Effector memory CD4-positive, alpha-beta T cell (primary cell): ENCODE measurements around the gene EGF.

ENCODE experiments used
- DNase-seq, 3 donors: peaks; one replicate each; pipeline ENCODE4 v3.0.0-alpha.2; 2020
- H3K27ac ChIP-seq: 2 replicates; pipeline ENCODE4 v1.7.0; 2013; ENCODE audit warnings: mild to moderate bottlenecking, low read length, moderate library complexity; ENCODE audit not compliant: insufficient read depth, poor library complexity, severe bottlenecking
- H3K27me3 ChIP-seq: replicated peaks from 2 replicates; pipeline ENCODE4 v1.7.0; 2013; ENCODE audit warnings: mild to moderate bottlenecking, low read length; ENCODE audit not compliant: insufficient read depth, control insufficient read depth, poor library complexity, severe bottlenecking
- H3K36me3 ChIP-seq: 2 replicates; pipeline ENCODE4 v1.7.0; 2013; ENCODE audit warnings: mild to moderate bottlenecking, low read length, moderate library complexity; ENCODE audit not compliant: control insufficient read depth, insufficient read depth
- H3K4me1 ChIP-seq: 2 replicates; pipeline ENCODE4 v1.7.0; 2013; ENCODE audit warnings: low read length, mild to moderate bottlenecking; ENCODE audit not compliant: control insufficient read depth, insufficient read depth, poor library complexity, severe bottlenecking
- H3K4me3 ChIP-seq: 2 replicates; pipeline ENCODE4 v1.7.0; 2013; ENCODE audit warnings: low read length, low read depth, mild to moderate bottlenecking; ENCODE audit not compliant: insufficient read depth, poor library complexity, severe bottlenecking
- H3K9me3 ChIP-seq: 2 replicates; pipeline ENCODE4 v1.7.0; 2013; ENCODE audit warnings: mild to moderate bottlenecking, low read length, moderate library complexity; ENCODE audit not compliant: control insufficient read depth

Gene EGF

GRCh38 chr4:109913596-109914241 is 1.0 kb downstream of the EGF start:
- no peak overlapping the region for H3K4me3 ChIP-seq
- H3K9me3 ChIP-seq, result no peaks in the 10 kb centered on the region
- H3K36me3 ChIP-seq, result no peaks in the 10 kb centered on the region
- DNase-seq, result no peak
- H3K27ac ChIP-seq, result no peak overlapping the region
- H3K27me3 ChIP-seq, result peaks cover 3% of the 10 kb centered on the region
- H3K4me1 ChIP-seq, result no peaks in the 10 kb centered on the region

DNA sequence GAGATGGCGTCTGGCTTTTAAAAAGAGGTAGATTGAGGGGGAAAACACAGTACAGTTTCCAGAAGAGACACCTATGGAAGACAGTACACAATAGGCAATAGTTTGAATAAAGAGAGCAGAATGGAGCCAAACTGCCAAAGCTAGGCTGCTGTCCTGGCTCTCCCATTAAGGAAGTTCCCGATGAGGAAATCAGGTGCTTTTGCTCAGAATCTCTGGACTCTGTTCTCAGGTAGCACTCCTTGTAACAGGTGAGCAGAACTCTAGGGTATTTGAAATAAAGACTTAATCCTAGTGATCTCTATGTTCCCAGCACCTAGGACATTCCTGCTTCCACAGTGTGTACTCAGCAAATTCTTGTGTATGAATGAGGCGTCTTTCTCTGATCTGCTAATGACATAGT is 1.6 kb downstream of the EGF start:
- Histone ChIP-seq H3K36me3 (no peaks in the 10 kb centered on the region), H3K4me1 (no peaks in the 10 kb centered on the region), H3K4me3 (no peak overlapping the region), H3K9me3 (no peaks in the 10 kb centered on the region), H3K27ac (no peak overlapping the region), H3K27me3 (peaks cover 3% of the 10 kb centered on the region)
- DNase-seq, result no peak

GRCh38 chr4:109915385-109916026 is 2.8 kb downstream of the EGF start:
- Histone ChIP-seq H3K36me3 (no peaks in the 10 kb centered on the region), H3K27ac (no peak overlapping the region), H3K27me3 (peaks cover 3% of the 10 kb centered on the region), H3K9me3 (no peaks in the 10 kb centered on the region), H3K4me1 (no peaks in the 10 kb centered on the region), H3K4me3 (no peak overlapping the region)
- DNase-seq, result no peak

DNA sequence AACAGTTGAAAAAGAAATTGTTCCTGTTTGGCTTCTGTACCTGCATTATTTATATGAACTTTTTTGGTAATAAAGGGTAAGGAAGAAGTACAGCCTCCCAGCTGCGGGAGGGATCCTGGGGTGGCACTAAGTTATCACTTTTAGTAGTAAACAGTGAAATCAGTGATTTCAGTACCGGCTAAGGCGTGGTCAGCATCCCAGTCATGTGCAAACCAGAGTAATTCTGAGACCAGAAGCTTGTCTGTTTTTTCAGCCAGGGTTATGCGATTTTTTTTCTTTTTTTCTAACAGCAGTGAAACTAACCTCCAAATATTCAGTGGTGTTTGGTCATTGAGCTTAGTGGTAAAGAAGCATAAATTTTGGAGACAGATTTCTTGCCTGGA is 3.3 kb downstream of the EGF start:
- Histone ChIP-seq H3K27me3 (peaks cover 3% of the 10 kb centered on the region), H3K27ac (no peak overlapping the region), H3K9me3 (no peaks in the 10 kb centered on the region), H3K4me3 (no peak overlapping the region), H3K36me3 (no peaks in the 10 kb centered on the region), H3K4me1 (no peaks in the 10 kb centered on the region)
- no peak for DNase-seq

DNA sequence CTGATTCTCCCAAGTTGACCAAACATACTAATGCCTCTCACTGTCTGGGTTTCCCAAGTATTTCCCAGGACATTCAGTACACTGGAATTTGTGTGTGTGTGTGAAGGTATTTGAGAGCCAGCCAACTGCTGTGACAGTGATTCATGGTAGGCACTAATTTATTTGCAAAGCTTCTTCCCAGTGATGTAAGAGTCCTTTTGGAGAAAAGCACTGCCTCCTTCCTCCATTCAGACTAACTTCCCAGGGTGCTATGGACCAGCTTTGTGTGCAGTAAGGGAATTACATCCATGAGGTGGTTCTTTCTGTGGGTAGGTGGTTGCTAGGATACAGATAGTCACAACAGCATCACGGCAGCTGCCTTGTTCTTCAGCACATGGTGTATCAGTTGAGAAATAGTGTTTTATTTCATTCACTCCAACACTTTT is 8.7 kb downstream of the EGF start:
- no peaks in the 10 kb centered on the region for H3K4me1 ChIP-seq
- DNase-seq, result no peak
- no peak overlapping the region for H3K4me3 ChIP-seq
- no peaks in the 10 kb centered on the region for H3K36me3 ChIP-seq
- H3K27ac ChIP-seq, result no peak overlapping the region
- H3K27me3 ChIP-seq, result no peaks in the 10 kb centered on the region
- H3K9me3 ChIP-seq, result no peaks in the 10 kb centered on the region

GRCh38 chr4:109925396-109925795 is 12.7 kb downstream of the EGF start:
- Histone ChIP-seq H3K4me3 (no peak overlapping the region), H3K36me3 (no peaks in the 10 kb centered on the region), H3K9me3 (no peaks in the 10 kb centered on the region), H3K4me1 (no peaks in the 10 kb centered on the region), H3K27me3 (no peaks in the 10 kb centered on the region), H3K27ac (no peak overlapping the region)
- no peak for DNase-seq

- no peaks in the 10 kb centered on the region for H3K27me3 ChIP-seq
- H3K4me1 ChIP-seq, result no peaks in the 10 kb centered on the region
- H3K9me3 ChIP-seq, result no peaks in the 10 kb centered on the region
- DNase-seq, result no peak
- no peak overlapping the region for H3K27ac ChIP-seq
- no peak overlapping the region for H3K4me3 ChIP-seq
- H3K36me3 ChIP-seq, result no peaks in the 10 kb centered on the region
Observed at GRCh38 chr4:109928327-109929045, 15.8 kb downstream of the EGF start.

DNA sequence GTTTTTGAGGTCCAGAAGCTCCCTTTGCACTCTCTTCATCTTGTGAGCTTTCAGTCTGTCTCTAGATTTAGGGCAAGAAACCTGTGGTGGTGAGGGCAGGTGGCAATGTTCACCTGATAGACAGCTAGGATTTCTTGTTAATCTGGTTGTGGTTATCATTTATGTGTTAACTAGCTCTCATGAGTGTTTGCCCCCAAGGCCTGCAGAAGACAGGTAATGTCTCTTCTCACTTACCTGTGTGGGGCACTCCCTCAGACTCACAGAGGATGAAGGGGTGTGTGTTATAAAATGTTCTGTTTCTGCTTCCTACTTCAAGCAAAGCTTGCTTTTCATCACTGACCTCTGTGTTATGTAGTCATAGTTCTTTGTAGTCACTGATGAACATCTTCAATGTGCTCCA is 17.8 kb downstream of the EGF start:
- Histone ChIP-seq H3K4me3 (no peak overlapping the region), H3K27me3 (no peaks in the 10 kb centered on the region), H3K9me3 (no peaks in the 10 kb centered on the region), H3K36me3 (no peaks in the 10 kb centered on the region), H3K4me1 (no peaks in the 10 kb centered on the region), H3K27ac (no peak overlapping the region)
- DNase-seq, result no peak

- H3K27ac ChIP-seq, result no peak overlapping the region
- H3K27me3 ChIP-seq, result no peaks in the 10 kb centered on the region
- H3K9me3 ChIP-seq, result no peaks in the 10 kb centered on the region
- DNase-seq, result no peak
- no peaks in the 10 kb centered on the region for H3K36me3 ChIP-seq
- no peaks in the 10 kb centered on the region for H3K4me1 ChIP-seq
- no peak overlapping the region for H3K4me3 ChIP-seq
Observed at GRCh38 chr4:109930872-109931271, 18.2 kb downstream of the EGF start.

DNA sequence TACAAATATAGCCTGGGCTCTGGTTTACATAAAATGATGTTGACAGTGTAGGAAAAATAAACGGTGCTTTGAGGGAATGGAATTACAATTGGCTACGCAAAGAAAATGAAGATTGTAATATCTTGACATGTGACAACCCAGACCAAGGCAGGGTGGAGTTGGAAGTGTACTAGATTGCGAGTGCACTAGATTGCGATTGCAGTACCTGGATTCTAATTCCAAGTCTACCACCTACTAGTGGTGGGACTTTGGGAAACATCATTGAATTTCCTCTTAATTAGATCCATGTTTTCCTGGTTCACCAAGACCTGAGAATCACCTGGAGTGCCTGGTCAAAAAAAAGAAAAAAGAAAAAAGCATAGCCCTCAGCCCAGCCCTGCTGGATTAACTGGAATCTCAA is 18.6 kb downstream of the EGF start:
- Histone ChIP-seq H3K4me1 (no peaks in the 10 kb centered on the region), H3K36me3 (no peaks in the 10 kb centered on the region), H3K9me3 (no peaks in the 10 kb centered on the region), H3K4me3 (no peak overlapping the region), H3K27me3 (no peaks in the 10 kb centered on the region), H3K27ac (no peak overlapping the region)
- no peak for DNase-seq
